GM19455 (cell line): ENCODE data around the gene OR6C76.

Experiments
- ATAC-seq: cut with Tn5 transposase; IDR thresholded peaks from one replicate; pipeline ENCODE4 v1.9.1; 2021; ENCODE audit not compliant: unreplicated experiment

OR6C76 gene

GRCh38 chr12:55467836-55468235 lies 41.8 kb downstream of the OR6C76 start:
- ATAC-seq: no peak

GRCh38 chr12:55469291-55469690 lies 43.2 kb downstream of the OR6C76 start:
- no peak for ATAC-seq

- no peak for ATAC-seq
These were observed 44.2 kb downstream of the OR6C76 start, which contains the start of gene OR6C70 for GRCh38 chr12:55470088-55470829. TSS of gene OR6C70 (minus strand) at chr12:55470138. CDS start at chr12:55470138, 0 bp downstream.

- ATAC-seq: no peak
These were observed 46.2 kb downstream of the OR6C76 start for GRCh38 chr12:55472264-55472663.
